Measurements from ENCODE around the gene CLHC1.
A peak's percentile ranks its signal among the peaks of the same experiment; 100 is the strongest.

Gene CLHC1

DNA sequence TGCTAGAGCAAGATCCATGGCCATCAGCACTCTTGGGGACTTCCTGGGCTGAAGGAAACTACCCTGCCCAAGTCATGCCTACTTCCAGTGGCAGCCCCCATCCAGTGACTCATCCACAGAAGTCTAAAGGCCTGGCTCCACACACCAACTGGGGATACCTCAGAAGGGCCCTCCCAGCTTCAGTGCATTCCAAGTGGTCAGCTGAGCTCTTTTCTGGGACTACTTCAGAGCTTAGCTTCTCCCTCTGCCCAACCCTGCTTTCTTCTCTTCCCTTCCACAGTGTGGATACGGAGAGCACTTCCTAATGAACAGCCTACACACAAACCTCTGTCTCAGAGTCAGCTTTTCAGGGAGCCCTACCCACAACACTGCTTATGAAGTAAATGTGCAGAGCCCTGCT is 66.5 kb downstream of the CLHC1 start:
- Mint-ChIP-seq H3K36me3 (ENCODE audit: low read depth) (no peaks in the 10 kb centered on the region), H3K27ac (peak overlapping the region; percentile 47 to 93 (median 92)), H3K27me3 (ENCODE audit: low read depth) (no peaks in the 10 kb centered on the region), H3K9me3 (no peaks in the 10 kb centered on the region), H3K4me1 (peaks cover 73% of the 10 kb centered on the region), H3K4me3 (peak overlapping the region in 1 of 3 experiments; percentile 18)
- no peak for TF ChIP-seq CTCF (IDR thresholded peaks at IDR 0.05; ENCODE audit: unreplicated experiment in 3 of 3)

GRCh38 chr2:55164534-55165480 is 67.3 kb downstream of the CLHC1 start:
- TF ChIP-seq CTCF (IDR thresholded peaks at IDR 0.05; ENCODE audit: unreplicated experiment in 3 of 3) = no peak
- H3K4me1 Mint-ChIP-seq = peaks cover 78% of the 10 kb centered on the region
- peak overlapping the region; percentile 92 to 94 (median 93) for H3K27ac Mint-ChIP-seq
- H3K36me3 Mint-ChIP-seq (ENCODE audit: low read depth) = no peaks in the 10 kb centered on the region
- H3K27me3 Mint-ChIP-seq (ENCODE audit: low read depth) = no peaks in the 10 kb centered on the region
- H3K4me3 Mint-ChIP-seq = no peak overlapping the region
- H3K9me3 Mint-ChIP-seq = no peaks in the 10 kb centered on the region

- no peak overlapping the region for H3K4me3 Mint-ChIP-seq
- peaks cover 80% of the 10 kb centered on the region for H3K4me1 Mint-ChIP-seq
- no peaks in the 10 kb centered on the region for H3K9me3 Mint-ChIP-seq
- peak overlapping the region; percentile 92 to 94 (median 93) for H3K27ac Mint-ChIP-seq
- no peaks in the 10 kb centered on the region for H3K36me3 Mint-ChIP-seq (ENCODE audit: low read depth)
- TF ChIP-seq CTCF (IDR thresholded peaks at IDR 0.05; ENCODE audit: unreplicated experiment in 3 of 3) = no peak
- no peaks in the 10 kb centered on the region for H3K27me3 Mint-ChIP-seq (ENCODE audit: low read depth)
Measured at GRCh38 chr2:55163941-55164390, 68.1 kb downstream of the CLHC1 start.

DNA sequence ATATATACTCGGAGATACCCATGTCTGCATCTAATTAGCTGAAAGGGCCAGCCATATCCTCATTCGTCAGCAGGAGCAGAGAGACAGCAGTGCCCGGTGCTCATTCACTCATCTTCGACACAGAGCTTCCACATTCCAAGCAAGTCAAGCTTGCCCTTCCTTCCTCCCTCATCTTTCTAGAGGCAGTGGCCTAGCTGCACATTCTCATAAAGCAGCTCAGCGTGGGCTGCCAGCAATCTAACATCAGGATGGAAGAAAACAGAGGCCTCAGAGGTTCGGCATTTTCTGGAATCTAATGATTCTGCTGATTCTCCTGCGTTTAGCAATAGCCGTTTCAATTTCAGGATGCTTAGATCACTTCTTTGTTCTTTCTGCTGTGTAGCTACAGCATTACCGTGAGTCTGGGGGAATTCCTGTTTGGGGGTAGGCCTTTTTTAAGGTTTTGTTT is 68.8 kb downstream of the CLHC1 start:
- Mint-ChIP-seq H3K27ac (peak overlapping the region; percentile 92 to 94 (median 93)), H3K9me3 (no peaks in the 10 kb centered on the region), H3K4me1 (peaks cover 75% of the 10 kb centered on the region), H3K27me3 (ENCODE audit: low read depth) (no peaks in the 10 kb centered on the region), H3K4me3 (peak overlapping the region in 2 of 3 experiments; percentile 2 to 10), H3K36me3 (ENCODE audit: low read depth) (no peaks in the 10 kb centered on the region)
- TF ChIP-seq CTCF (IDR thresholded peaks at IDR 0.05; ENCODE audit: unreplicated experiment in 3 of 3) = no peak

DNA sequence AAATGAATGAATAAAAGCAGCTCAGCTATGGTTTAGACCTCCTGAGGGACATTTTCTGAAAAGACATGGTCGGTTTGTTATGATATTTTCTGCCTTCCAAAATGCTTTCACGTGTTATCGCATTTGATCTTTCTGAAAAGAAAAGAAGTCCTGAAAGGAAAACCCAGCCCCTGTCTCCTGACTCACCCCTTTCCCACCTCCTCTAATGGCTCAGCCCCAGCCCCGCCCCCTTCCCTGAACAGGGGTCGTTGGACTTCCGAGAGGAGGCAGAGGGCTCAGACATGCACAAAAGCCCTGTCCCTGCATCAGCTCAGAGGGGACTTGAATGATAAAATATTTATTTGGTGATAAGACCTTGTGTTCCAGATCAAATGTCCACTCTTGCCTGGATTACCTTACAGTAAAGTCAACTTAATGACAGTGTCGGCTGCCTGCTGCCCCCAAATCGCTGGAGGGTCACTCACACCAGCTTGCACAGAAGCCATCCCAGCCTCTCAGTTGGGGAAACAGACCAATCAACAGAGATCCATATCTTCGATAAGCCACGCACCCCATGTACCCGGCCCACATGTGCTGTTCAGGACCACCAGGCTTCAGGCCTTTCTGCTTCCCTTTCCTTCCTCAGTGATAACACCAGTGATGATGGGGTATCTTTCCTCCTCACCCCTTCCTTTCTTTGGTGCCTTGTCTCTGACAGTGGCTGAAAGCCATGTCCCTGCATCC is 69.6 kb downstream of the CLHC1 start:
- H3K9me3 Mint-ChIP-seq = no peaks in the 10 kb centered on the region
- peaks cover 73% of the 10 kb centered on the region for H3K4me1 Mint-ChIP-seq

More for the DNA sequence above, 69.6 kb downstream of the CLHC1 start:
- peak overlapping the region; percentile 92 to 94 (median 93) for H3K27ac Mint-ChIP-seq
- no peak overlapping the region for H3K4me3 Mint-ChIP-seq
- H3K36me3 Mint-ChIP-seq (ENCODE audit: low read depth) = no peaks in the 10 kb centered on the region
- H3K27me3 Mint-ChIP-seq (ENCODE audit: low read depth) = no peaks in the 10 kb centered on the region
- TF ChIP-seq CTCF (IDR thresholded peaks at IDR 0.05; ENCODE audit: unreplicated experiment in 3 of 3) = no peak
